ENCODE results near the gene RPRD1A. TPM values are rescaled to one million over a fixed set of nuclear protein-coding genes. Genes with fewer than 3 reads are reported as not detected.

The RPRD1A gene
- total RNA-seq, 2 experiments from 2014 or later = 30.0 to 32.5 TPM

DNA sequence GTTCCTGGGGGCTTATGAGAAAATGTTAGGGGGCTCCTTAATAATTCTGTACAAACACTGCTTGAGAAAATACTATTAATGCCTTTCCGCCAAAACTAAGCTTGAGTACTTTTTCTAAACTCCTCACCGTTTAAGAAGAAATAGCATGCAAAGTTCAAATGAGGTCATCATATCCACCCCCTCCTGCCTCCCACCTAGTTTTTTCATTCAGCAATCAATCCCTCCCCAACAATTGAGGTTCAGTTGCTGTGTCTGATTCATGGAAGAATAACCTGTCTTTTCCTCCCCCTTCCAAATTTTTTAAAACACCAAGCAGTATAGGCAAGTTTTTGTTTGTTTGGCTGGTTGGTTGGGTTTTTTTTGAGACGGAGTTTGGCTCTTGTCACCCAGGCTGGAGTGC lies 119.3 kb downstream of the RPRD1A start:
- no peaks in the 10 kb centered on the region for H3K36me3 Mint-ChIP-seq
- no peak overlapping the region for H3K4me3 Mint-ChIP-seq
- DNase-seq = no peak
- peaks cover 6% of the 10 kb centered on the region for H3K4me1 Mint-ChIP-seq
- H3K27ac Mint-ChIP-seq = no peak overlapping the region
- peaks cover 22% of the 10 kb centered on the region for H3K27me3 Mint-ChIP-seq
- no peaks in the 10 kb centered on the region for H3K9me3 Mint-ChIP-seq

GRCh38 chr18:35942661-35943060 lies 124.7 kb downstream of the RPRD1A start:
- DNase-seq = no peak
- Mint-ChIP-seq H3K9me3 (no peaks in the 10 kb centered on the region), H3K36me3 (no peaks in the 10 kb centered on the region), H3K27me3 (peaks cover 10% of the 10 kb centered on the region), H3K4me1 (no peaks in the 10 kb centered on the region), H3K27ac (no peak overlapping the region), H3K4me3 (no peak overlapping the region)

DNA sequence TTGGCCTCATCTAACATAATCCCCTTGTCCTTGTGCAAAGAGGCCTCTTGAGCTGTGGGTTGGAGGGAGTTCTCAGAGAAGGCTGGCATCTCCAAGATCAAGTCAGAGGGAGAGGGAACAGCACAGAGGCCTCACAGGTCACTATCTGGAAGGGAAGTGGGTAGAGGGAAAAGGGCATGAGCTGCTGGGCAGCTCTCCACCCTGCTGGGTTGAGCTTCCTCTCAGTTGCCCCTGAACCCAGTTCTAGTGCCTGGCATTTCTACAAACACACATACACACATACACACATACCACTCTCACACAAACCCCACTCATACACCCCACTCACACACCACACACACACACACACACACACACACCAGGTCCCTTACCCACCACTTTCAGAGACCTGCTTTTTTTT lies 125.2 kb downstream of the RPRD1A start:
- H3K9me3 Mint-ChIP-seq = no peaks in the 10 kb centered on the region
- peaks cover 10% of the 10 kb centered on the region for H3K27me3 Mint-ChIP-seq
- no peak overlapping the region for H3K4me3 Mint-ChIP-seq
- H3K27ac Mint-ChIP-seq = no peak overlapping the region
- H3K4me1 Mint-ChIP-seq = no peaks in the 10 kb centered on the region
- H3K36me3 Mint-ChIP-seq = no peaks in the 10 kb centered on the region
- no peak for DNase-seq

DNA sequence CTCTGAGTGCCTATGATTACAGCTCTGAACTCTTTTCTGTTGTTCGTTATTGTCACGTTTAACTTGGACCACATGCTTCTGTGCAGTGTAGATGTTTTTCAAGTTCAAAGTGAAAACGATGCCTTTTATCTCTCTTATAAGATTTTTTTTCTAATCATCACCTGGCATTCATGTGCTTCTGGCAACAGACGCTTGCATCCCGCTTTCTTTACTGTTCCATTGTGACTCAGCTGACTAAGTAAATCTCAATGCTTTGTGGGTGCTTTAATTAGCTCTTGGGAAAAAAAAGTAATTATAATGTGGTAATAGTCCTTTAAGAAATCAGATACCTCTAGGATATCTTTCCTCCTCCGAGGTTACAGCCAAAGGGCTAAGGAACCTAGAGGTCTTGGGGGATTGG lies 126.1 kb downstream of the RPRD1A start:
- H3K9me3 Mint-ChIP-seq = no peaks in the 10 kb centered on the region
- H3K27me3 Mint-ChIP-seq = peaks cover 10% of the 10 kb centered on the region
- H3K4me3 Mint-ChIP-seq = no peak overlapping the region
- no peaks in the 10 kb centered on the region for H3K36me3 Mint-ChIP-seq
- no peaks in the 10 kb centered on the region for H3K4me1 Mint-ChIP-seq
- DNase-seq = no peak
- no peak overlapping the region for H3K27ac Mint-ChIP-seq

Other genes starting within 250 kb of the RPRD1A start
- 10 to 100 TPM; 30.9 to 31.2 TPM for gene SLC39A6, start 61.8 kb upstream of the RPRD1A start, total RNA-seq
- 10 to 100 TPM; 93.4 to 98.2 TPM for gene ELP2, start 62.3 kb upstream of the RPRD1A start, total RNA-seq
- under 1 TPM; 0.14 to 0.16 TPM for gene MOCOS, start 119.9 kb upstream of the RPRD1A start, total RNA-seq
- gene FHOD3, start 230.2 kb upstream of the RPRD1A start, total RNA-seq = not detected